B cell (primary cell): ENCODE results near the gene ELP2.

Experiments used
- EZH2 ChIP-seq: IDR thresholded peaks from 2 replicates; pipeline ENCODE4 v1.6.1; 2012; ENCODE audit warnings: borderline replicate concordance, low read depth, mild to moderate bottlenecking, moderate library complexity, low read length; ENCODE audit not compliant: insufficient read depth, poor library complexity, severe bottlenecking
- TF ChIP-seq, protein P1 (sequence below): fragments of 200-600 bp; IDR thresholded peaks from one replicate; pipeline ENCODE4 v1.8.0; 2022; ENCODE audit warnings: antibody characterized with exemption, mild to moderate bottlenecking

DNA sequence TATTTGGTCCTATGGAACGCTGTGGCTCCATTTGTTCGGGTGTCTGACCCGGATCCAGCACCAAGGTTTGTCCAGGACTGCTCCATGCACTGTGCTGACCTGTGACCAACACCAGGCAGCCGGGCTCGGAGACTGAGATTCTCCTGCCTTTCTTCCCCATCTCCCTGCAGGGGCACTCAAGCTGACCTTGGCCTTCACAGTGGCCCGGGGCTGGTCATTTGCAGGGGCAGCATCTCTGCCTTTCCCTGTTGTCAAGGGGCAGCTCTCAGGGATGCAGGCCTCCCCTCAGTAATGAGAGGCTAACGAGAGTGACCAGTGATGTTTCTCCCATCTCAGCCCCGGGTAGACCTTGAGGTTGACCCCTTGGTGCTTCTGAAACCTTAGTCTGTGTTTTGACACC lies 85.1 kb downstream of the ELP2 start:
- TF ChIP-seq, protein P1, sequence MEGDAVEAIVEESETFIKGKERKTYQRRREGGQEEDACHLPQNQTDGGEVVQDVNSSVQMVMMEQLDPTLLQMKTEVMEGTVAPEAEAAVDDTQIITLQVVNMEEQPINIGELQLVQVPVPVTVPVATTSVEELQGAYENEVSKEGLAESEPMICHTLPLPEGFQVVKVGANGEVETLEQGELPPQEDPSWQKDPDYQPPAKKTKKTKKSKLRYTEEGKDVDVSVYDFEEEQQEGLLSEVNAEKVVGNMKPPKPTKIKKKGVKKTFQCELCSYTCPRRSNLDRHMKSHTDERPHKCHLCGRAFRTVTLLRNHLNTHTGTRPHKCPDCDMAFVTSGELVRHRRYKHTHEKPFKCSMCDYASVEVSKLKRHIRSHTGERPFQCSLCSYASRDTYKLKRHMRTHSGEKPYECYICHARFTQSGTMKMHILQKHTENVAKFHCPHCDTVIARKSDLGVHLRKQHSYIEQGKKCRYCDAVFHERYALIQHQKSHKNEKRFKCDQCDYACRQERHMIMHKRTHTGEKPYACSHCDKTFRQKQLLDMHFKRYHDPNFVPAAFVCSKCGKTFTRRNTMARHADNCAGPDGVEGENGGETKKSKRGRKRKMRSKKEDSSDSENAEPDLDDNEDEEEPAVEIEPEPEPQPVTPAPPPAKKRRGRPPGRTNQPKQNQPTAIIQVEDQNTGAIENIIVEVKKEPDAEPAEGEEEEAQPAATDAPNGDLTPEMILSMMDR: no peak
- no peak for TF ChIP-seq EZH2
